Measurements from ENCODE around the gene LYRM9. TPM values are rescaled to one million over a fixed set of nuclear protein-coding genes. Genes with fewer than 3 reads are reported as not detected.

LYRM9 gene
- total and polyA plus RNA-seq, 10 of the 15 experiments (the other 5 are each of a cell fraction or from before 2014, with no cell fraction given): 1.8 to 8.3 (median 4.6) TPM

DNA sequence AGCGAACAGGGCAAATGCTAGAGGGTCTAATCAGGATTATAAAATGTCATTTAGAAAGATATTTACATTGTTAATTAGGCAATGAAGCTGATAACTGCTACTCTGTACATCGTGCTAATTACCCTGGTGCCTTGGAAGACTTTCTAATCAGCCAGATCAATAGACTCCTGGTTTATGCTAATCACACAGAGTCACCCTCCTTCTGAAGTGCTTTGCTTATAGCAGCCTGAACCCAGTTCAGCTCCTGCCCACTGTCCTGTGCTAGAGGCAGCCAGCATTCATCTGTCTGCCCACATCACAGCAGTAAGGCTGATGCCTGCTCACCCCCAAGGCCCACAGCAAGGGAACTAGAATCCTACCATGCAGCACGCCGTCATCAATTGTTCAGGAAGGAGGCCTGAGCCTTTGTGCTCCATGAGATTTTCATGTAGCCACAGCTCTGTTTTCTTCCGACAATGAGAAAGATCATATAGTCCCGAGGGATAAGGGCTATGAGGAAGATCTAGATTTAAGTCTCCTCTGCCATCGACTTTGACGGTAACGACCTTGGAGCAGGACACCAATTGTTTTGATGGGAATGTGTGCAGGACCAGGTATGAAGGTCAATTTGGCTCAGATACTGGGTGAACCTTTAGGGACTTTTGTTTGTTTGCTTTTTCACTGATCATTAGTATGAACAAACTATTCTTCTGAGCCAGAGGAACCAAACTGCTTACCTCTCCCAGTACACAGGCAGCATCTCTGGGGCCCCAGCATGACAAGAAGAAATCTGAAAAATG is 12.5 kb upstream of the LYRM9 start (continued):
- TF ChIP-seq HDGF (IDR thresholded peaks at IDR 0.05): no peak
- TF ChIP-seq, protein P1, sequence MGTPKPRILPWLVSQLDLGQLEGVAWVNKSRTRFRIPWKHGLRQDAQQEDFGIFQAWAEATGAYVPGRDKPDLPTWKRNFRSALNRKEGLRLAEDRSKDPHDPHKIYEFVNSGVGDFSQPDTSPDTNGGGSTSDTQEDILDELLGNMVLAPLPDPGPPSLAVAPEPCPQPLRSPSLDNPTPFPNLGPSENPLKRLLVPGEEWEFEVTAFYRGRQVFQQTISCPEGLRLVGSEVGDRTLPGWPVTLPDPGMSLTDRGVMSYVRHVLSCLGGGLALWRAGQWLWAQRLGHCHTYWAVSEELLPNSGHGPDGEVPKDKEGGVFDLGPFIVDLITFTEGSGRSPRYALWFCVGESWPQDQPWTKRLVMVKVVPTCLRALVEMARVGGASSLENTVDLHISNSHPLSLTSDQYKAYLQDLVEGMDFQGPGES (IDR thresholded peaks at IDR 0.05): no peak

DNA sequence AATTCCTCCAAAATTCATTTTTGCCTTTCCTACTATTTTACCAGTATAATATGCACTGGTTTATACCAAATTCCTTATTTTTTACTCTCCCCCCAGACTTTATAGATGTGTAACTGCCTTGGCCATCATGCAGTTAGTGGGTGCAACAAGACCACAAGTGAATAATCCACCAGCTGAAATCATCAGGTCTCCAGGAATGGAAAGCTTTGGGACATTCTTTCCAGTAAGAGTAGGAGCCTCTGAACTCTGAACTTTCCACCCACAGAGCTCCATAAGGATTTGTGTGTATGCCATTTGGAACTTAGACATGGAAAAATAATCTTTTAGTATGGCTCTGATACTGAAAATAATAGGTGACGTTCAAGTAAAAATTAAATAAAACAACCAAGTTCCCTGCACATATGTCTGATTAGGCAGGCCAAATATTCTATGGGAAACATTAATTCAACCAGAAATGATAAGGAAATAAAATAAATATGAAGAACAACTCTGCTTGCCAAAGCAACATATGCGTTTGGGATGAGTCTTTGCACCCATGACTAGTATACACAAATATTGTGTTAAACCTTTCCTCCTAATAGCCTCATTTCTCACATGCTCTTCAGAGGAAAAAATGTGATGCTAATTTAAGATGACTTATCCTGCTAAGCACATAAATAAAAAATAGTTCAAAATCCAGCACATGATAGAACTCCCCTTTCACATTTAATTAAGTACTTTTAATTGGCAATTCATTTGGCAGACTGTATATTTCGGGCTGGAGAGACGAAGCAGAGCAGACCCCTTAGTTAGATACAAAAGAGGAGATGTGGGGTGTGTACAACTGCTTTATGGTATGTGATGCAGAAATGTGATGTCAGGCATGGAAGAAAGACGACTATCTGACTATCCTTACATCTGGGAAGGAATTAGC is 11.6 kb upstream of the LYRM9 start:
- Histone ChIP-seq H3K36me3 (ENCODE audit: control insufficient read depth in 2 of 2, insufficient read depth in 2 of 2, low read length in 1 of 2) (no peaks in the 10 kb centered on the region), H2AFZ (ENCODE audit: control insufficient read depth, low read depth, low read length) (no peak overlapping the region), H3K27ac (ENCODE audit: control insufficient read depth, insufficient read depth) (no peak overlapping the region), H3K27me3 (replicated peaks in 1 of 2; ENCODE audit: control insufficient read depth in 2 of 2, insufficient read depth in 2 of 2, low read length in 1 of 2) (no peaks in the 10 kb centered on the region), H3K9me3 (replicated peaks; ENCODE audit: control insufficient read depth, insufficient read depth, low read length) (no peaks in the 10 kb centered on the region), H3K4me3 (no peak overlapping the region), H4K20me1 (ENCODE audit: control insufficient read depth, insufficient read depth) (no peaks in the 10 kb centered on the region; the same call in 1 of the 2 replicates), H3K4me2 (ENCODE audit: control insufficient read depth, insufficient read depth) (no peak overlapping the region), H3K9ac (ENCODE audit: control insufficient read depth, insufficient read depth, low read length) (no peak overlapping the region), H3K4me1 (ENCODE audit: control insufficient read depth, insufficient read depth, low read length) (no peaks in the 10 kb centered on the region), H3K79me2 (ENCODE audit: control insufficient read depth, insufficient read depth, low read length) (no peaks in the 10 kb centered on the region)
- in situ Hi-C loops (cut with MboI) (no loop called here), intact Hi-C loops (cut with micrococcal nuclease; ENCODE audit: unreplicated experiment) (no loop called here)
- ChIA-PET POLR2A (no interaction called here), SMC1A (ENCODE audit: uncharacterized antibody, unreplicated experiment) (no interaction called here), CTCF (interaction anchor here (1.3 kb wide), 1 partner anchor 11 kb away, joined by 3 read pairs; no protein-coding TSS in a partner anchor), RAD21 (ENCODE audit: unreplicated experiment) (no interaction called here)
- FAIRE-seq: no peak
- DNase-seq (ENCODE audit: low read depth, low spot score): no peak
- TF ChIP-seq ZBTB4 (CRISPR knock-in tag; IDR thresholded peaks at IDR 0.05): no peak
- TF ChIP-seq ZNF207 (IDR thresholded peaks at IDR 0.05; ENCODE audit: borderline replicate concordance): no peak
- no peak for TF ChIP-seq DPF2 (IDR thresholded peaks at IDR 0.05)
- TF ChIP-seq CHD1 (IDR thresholded peaks at IDR 0.05; ENCODE audit: low read depth, low read length): no peak
- no peak for TF ChIP-seq CREB1 (IDR thresholded peaks at IDR 0.05; ENCODE audit: low read depth)
- no peak for TF ChIP-seq ZBED1 (IDR thresholded peaks at IDR 0.05; ENCODE audit: borderline replicate concordance)
- TF ChIP-seq CREM (IDR thresholded peaks at IDR 0.05; ENCODE audit: low read depth): no peak
- WGBS (ENCODE audit: insufficient coverage, insufficient replicate concordance, low lambda C conversion rate, missing lambda C conversion rate): 24% methylated on average over 5 of the region's 5 CpGs
- no TSS peak for BruUV-seq (replicated peaks)
- ATAC-seq: no peak

All from GM12878 (cell line).